ENCODE results near the gene FHIT. TPM values are rescaled to one million over a fixed set of nuclear protein-coding genes. Genes with fewer than 3 reads are reported as not detected.

Gene FHIT
- total and polyA plus RNA-seq, 2 donors from 2014 or later, result 20.2 to 61.2 TPM

DNA sequence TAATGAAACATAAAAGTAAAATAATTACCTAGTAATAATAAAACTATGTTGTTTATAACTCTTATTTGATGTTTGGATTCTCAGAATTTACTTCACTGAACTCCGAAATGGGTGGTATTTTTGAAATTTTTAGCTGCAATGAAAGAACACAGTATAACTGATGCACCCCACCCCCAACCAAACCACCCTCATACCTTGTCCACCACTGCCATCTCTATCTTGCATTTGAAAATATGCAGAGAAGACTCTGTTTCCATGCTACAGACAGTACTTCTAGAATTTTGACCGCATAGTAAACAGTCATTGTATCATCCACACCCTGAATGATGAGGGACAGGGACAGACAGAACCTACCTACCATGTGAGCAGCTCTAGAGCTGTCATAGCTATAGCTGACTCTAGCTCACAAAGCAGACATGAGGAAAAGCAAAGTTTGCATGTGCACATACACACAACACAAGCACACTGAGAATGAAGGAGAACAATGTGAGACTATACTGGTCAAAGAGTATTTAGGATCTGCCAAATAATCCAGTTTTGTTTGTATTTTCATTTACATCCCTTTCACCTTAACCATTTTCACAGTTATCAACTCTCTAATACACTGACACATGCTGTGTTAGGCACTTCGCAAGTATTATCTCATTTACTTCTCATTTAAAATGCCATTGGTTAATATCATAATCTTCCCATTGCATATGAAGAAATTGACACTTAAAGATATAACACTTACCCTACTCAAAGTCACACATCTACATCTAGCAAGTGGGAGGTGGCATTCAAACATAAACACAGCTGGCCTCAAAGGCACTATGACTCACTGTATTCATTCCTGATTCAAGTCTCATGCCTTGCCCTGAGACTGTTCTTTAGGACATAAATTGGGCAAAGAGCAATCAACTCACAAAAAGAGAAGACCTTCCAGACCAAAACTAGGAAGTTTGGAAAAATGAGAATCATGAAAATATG is 1186.8 kb downstream of the FHIT start:
- Histone ChIP-seq H3K4me1 (ENCODE audit: control insufficient read depth in 2 of 3, insufficient read depth in 2 of 3, low read depth in 1 of 3, low read length in 3 of 3) (no peaks in the 10 kb centered on the region), H3K9ac (ENCODE audit: low read length in 3 of 3) (no peak overlapping the region), H3K9me3 (ENCODE audit: control insufficient read depth in 2 of 3, insufficient read depth in 1 of 3, low read length in 3 of 3) (no peaks in the 10 kb centered on the region), H3K27me3 (ENCODE audit: control insufficient read depth, insufficient read depth, low read length) (no peaks in the 10 kb centered on the region), H3K36me3 (ENCODE audit: control insufficient read depth in 2 of 3, insufficient read depth in 3 of 3, low read length in 3 of 3) (no peaks in the 10 kb centered on the region), H3K4me3 (ENCODE audit: low read length in 3 of 3) (no peak overlapping the region), H3K27ac (ENCODE audit: low read depth in 2 of 2, low read length in 2 of 2) (no peak overlapping the region)
- TF ChIP-seq, protein P1, sequence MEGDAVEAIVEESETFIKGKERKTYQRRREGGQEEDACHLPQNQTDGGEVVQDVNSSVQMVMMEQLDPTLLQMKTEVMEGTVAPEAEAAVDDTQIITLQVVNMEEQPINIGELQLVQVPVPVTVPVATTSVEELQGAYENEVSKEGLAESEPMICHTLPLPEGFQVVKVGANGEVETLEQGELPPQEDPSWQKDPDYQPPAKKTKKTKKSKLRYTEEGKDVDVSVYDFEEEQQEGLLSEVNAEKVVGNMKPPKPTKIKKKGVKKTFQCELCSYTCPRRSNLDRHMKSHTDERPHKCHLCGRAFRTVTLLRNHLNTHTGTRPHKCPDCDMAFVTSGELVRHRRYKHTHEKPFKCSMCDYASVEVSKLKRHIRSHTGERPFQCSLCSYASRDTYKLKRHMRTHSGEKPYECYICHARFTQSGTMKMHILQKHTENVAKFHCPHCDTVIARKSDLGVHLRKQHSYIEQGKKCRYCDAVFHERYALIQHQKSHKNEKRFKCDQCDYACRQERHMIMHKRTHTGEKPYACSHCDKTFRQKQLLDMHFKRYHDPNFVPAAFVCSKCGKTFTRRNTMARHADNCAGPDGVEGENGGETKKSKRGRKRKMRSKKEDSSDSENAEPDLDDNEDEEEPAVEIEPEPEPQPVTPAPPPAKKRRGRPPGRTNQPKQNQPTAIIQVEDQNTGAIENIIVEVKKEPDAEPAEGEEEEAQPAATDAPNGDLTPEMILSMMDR (IDR thresholded peaks at IDR 0.05; ENCODE audit: borderline replicate concordance, extremely low read depth, insufficient read depth), result no peak
- intact Hi-C loops (cut with DNase I), result no loop called here
- FAIRE-seq, result no peak
- no peak for DNase-seq

DNA sequence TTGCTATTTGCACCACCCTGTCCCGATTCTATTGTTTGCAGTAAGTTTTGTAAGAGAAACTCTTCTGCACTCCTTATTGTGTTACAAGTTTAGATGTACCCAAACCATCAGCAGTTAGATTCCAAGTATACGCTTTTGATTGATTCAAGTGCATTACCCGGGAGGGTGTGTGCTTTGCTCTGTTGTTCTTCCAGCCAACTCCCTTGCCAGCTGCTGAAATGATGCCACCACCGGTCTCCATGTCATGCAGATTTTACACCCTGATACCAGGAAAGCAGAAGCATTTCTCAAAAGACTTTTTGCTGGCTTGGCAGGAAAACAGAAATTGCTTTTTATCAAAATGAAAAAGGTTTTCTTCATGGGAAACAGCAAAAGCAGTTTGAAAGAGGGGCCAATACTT is 1194.8 kb downstream of the FHIT start:
- FAIRE-seq (no peak), DNase-seq (no peak)
- TF ChIP-seq, protein P1 (IDR thresholded peaks at IDR 0.05; ENCODE audit: borderline replicate concordance, extremely low read depth, insufficient read depth), result no peak
- Histone ChIP-seq H3K9ac (ENCODE audit: low read length in 3 of 3) (no peak overlapping the region), H3K9me3 (ENCODE audit: control insufficient read depth in 2 of 3, insufficient read depth in 1 of 3, low read length in 3 of 3) (no peaks in the 10 kb centered on the region), H3K4me3 (ENCODE audit: low read length in 3 of 3) (no peak overlapping the region), H3K36me3 (ENCODE audit: control insufficient read depth in 2 of 3, insufficient read depth in 3 of 3, low read length in 3 of 3) (no peaks in the 10 kb centered on the region), H3K27ac (ENCODE audit: low read depth in 2 of 2, low read length in 2 of 2) (no peak overlapping the region), H3K27me3 (ENCODE audit: control insufficient read depth, insufficient read depth, low read length) (no peaks in the 10 kb centered on the region), H3K4me1 (ENCODE audit: control insufficient read depth in 2 of 3, insufficient read depth in 2 of 3, low read depth in 1 of 3, low read length in 3 of 3) (no peaks in the 10 kb centered on the region)
- intact Hi-C loops (cut with DNase I), result no loop called here

DNA sequence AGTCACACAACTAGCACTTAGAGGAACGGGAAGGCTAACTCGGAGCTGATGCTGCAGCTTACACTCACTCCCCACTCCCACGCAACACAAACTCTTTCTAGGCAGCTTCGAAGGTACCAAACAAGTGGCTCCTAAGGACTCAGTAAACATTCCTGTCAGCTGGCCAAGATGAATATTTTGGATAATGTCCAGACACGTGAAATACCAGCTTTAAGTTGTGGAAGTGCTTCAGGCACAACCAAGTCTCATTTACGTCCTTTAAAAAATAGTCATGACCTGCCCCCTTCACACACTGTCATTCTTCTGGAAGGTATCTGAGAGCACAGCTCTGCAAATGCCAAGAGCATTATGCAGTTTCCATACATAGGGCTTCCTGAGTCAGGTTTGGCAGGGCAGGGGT is 1195.5 kb downstream of the FHIT start:
- Histone ChIP-seq H3K9me3 (ENCODE audit: control insufficient read depth in 2 of 3, insufficient read depth in 1 of 3, low read length in 3 of 3) (no peaks in the 10 kb centered on the region), H3K4me1 (ENCODE audit: control insufficient read depth in 2 of 3, insufficient read depth in 2 of 3, low read depth in 1 of 3, low read length in 3 of 3) (no peaks in the 10 kb centered on the region), H3K9ac (ENCODE audit: low read length in 3 of 3) (no peak overlapping the region), H3K27ac (ENCODE audit: low read depth in 2 of 2, low read length in 2 of 2) (no peak overlapping the region), H3K36me3 (ENCODE audit: control insufficient read depth in 2 of 3, insufficient read depth in 3 of 3, low read length in 3 of 3) (no peaks in the 10 kb centered on the region), H3K27me3 (ENCODE audit: control insufficient read depth, insufficient read depth, low read length) (no peaks in the 10 kb centered on the region), H3K4me3 (ENCODE audit: low read length in 3 of 3) (no peak overlapping the region)
- intact Hi-C loops (cut with DNase I), result no loop called here
- DNase-seq (no peak), FAIRE-seq (no peak)
- TF ChIP-seq, protein P1 (IDR thresholded peaks at IDR 0.05; ENCODE audit: borderline replicate concordance, extremely low read depth, insufficient read depth), result no peak

Measured in kidney (tissue), 14 donors.